Measurements from ENCODE around the gene PDE2A.

The PDE2A gene

DNA sequence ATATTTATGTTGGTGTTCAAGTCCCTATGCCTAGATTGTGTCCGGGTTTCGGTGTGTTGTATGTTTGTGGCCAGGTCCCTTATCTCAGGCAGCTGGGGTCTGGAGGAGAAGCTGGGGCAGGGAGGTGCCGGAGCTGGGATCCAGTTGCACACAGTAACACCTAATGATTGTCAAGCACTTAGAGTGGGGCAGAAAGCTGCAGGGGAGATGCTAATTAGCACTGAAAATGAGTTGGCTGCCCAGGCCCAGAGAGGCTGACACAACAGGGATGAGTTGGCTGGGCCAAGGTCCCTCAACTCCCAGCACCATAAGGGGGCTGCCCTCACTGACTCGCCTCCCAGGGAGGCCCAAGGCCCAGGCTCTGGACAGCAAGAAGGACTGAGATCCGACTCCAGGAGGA, 12.2 kb downstream of the PDE2A start:
- Histone ChIP-seq H3K9ac (ENCODE audit: low read length in 5 of 5) (no peak overlapping the region), H3K4me1 (ENCODE audit: control insufficient read depth in 5 of 5, insufficient read depth in 5 of 5, low read length in 5 of 5) (no peaks in the 10 kb centered on the region), H3K36me3 (ENCODE audit: control insufficient read depth in 5 of 5, insufficient read depth in 5 of 5, low read length in 5 of 5) (no peaks in the 10 kb centered on the region), H3K9me3 (ENCODE audit: control insufficient read depth in 5 of 5, low read length in 5 of 5) (no peaks in the 10 kb centered on the region), H3K27me3 (ENCODE audit: control insufficient read depth in 5 of 5, insufficient read depth in 4 of 5, low read length in 5 of 5) (peaks cover 3 to 23% (median 19%) of the 10 kb centered on the region in 5 donors), H3K27ac (ENCODE audit: low read depth, low read length) (no peak overlapping the region), H3K4me3 (ENCODE audit: low read depth in 1 of 5, low read length in 5 of 5) (no peak overlapping the region)

DNA sequence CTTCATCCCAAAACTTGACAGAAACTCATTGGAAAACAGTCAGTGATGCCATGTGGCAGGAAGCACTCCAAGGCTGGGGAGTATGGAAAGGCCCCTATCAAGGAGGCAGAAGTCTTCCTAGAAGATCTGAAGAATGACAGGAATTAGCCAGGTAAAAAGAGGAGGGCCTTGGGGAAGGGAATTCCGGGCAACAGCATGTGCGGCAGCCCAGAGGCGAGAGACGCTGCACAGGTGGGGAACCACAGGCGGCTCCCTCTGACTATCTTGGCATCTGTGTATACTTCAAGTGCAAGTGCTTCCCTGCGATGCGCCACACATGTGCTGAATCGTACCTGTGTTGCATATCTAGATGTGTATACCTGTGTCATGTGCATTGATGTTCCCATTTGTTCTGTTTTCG, 12.7 kb downstream of the PDE2A start:
- no peak overlapping the region for H3K4me3 ChIP-seq (ENCODE audit: low read depth in 1 of 5, low read length in 5 of 5)
- H3K36me3 ChIP-seq (ENCODE audit: control insufficient read depth in 5 of 5, insufficient read depth in 5 of 5, low read length in 5 of 5), result no peaks in the 10 kb centered on the region
- no peak overlapping the region for H3K27ac ChIP-seq (ENCODE audit: low read depth, low read length)
- H3K9me3 ChIP-seq (ENCODE audit: control insufficient read depth in 5 of 5, low read length in 5 of 5), result no peaks in the 10 kb centered on the region
- no peak overlapping the region for H3K9ac ChIP-seq (ENCODE audit: low read length in 5 of 5)
- no peaks in the 10 kb centered on the region for H3K4me1 ChIP-seq (ENCODE audit: control insufficient read depth in 5 of 5, insufficient read depth in 5 of 5, low read length in 5 of 5)
- H3K27me3 ChIP-seq (ENCODE audit: control insufficient read depth in 5 of 5, insufficient read depth in 4 of 5, low read length in 5 of 5), result peaks cover 3 to 25% (median 19%) of the 10 kb centered on the region in 5 donors

GRCh38 chr11:72658989-72659640, 15.1 kb downstream of the PDE2A start:
- Histone ChIP-seq H3K27me3 (ENCODE audit: control insufficient read depth in 5 of 5, insufficient read depth in 4 of 5, low read length in 5 of 5) (peaks cover 3 to 31% (median 23%) of the 10 kb centered on the region in 5 donors), H3K27ac (ENCODE audit: low read depth, low read length) (no peak overlapping the region), H3K4me1 (ENCODE audit: control insufficient read depth in 5 of 5, insufficient read depth in 5 of 5, low read length in 5 of 5) (no peaks in the 10 kb centered on the region), H3K36me3 (ENCODE audit: control insufficient read depth in 5 of 5, insufficient read depth in 5 of 5, low read length in 5 of 5) (no peaks in the 10 kb centered on the region), H3K9me3 (ENCODE audit: control insufficient read depth in 5 of 5, low read length in 5 of 5) (no peaks in the 10 kb centered on the region), H3K9ac (ENCODE audit: low read length in 5 of 5) (no peak overlapping the region), H3K4me3 (ENCODE audit: low read depth in 1 of 5, low read length in 5 of 5) (no peak overlapping the region)

DNA sequence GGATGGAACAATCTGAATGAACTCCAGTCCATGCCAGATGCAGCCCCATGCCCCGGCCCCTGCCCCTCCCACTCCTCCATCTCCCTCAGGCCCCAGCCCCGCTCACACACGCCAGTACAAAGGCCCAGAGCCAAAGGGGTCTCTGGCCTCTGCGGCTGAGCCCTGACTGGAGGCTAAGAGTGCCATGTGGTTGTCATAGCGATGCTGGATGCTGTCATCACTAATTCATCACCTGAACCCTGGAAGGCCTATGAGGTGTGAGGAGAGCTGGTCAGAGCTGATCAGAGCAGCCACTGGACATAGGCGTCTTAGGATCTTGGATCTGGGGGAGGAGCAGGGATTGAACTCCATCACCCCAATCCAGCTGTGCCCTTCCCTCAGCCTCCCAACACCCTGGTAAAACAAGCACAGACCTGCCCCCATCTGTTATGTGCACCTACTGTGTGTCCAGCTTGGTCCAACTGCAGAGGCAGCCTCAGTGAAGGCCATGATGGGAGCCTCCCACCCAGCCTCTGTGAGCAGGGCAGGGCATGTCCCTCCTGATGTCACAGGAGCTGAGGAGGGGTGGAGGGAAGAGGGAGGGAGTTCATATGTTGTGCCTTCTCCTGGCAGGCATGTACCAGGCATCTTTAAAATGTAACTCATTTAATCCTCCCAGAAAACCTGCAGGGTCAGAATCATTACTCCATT, 16.7 kb downstream of the PDE2A start:
- Histone ChIP-seq H3K27me3 (ENCODE audit: control insufficient read depth in 5 of 5, insufficient read depth in 4 of 5, low read length in 5 of 5) (peaks cover 3 to 23% (median 14%) of the 10 kb centered on the region in 5 donors), H3K27ac (ENCODE audit: low read depth, low read length) (no peak overlapping the region), H3K4me3 (ENCODE audit: low read depth in 1 of 5, low read length in 5 of 5) (no peak overlapping the region), H3K9ac (ENCODE audit: low read length in 5 of 5) (no peak overlapping the region), H3K36me3 (ENCODE audit: control insufficient read depth in 5 of 5, insufficient read depth in 5 of 5, low read length in 5 of 5) (no peaks in the 10 kb centered on the region), H3K4me1 (ENCODE audit: control insufficient read depth in 5 of 5, insufficient read depth in 5 of 5, low read length in 5 of 5) (no peaks in the 10 kb centered on the region), H3K9me3 (ENCODE audit: control insufficient read depth in 5 of 5, low read length in 5 of 5) (no peaks in the 10 kb centered on the region)

DNA sequence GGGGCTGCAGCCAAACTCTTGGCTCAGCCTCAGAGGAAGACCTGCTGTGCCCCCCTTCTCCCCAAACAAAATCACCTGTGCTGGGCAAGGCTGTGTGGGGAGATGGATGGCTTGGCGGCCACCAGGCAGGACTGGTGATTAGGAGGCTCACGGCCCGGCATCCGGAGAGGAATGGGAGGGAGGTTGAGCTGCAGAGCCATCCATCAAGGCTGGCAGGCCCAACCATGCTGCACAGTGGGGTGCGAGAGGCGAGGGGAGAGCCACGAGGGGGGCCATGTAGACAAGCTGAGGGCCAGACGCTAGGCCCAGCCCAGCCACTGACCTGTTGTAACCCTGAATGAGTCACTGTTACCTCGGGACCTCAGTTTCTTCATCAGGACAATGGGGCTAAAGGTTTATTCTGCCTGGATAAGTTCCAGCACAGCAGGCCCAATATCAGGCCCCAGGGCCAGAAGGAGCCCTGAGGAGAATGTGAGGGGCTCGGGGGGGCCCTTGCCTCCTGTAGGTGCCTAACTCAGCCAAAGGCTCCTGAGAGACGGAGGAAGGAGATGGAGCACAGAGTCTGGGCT, 18.2 kb downstream of the PDE2A start:
- H3K27ac ChIP-seq (ENCODE audit: low read depth, low read length), result no peak overlapping the region
- H3K9ac ChIP-seq (ENCODE audit: low read length in 5 of 5), result no peak overlapping the region
- no peak overlapping the region for H3K4me3 ChIP-seq (ENCODE audit: low read depth in 1 of 5, low read length in 5 of 5)
- no peaks in the 10 kb centered on the region for H3K36me3 ChIP-seq (ENCODE audit: control insufficient read depth in 5 of 5, insufficient read depth in 5 of 5, low read length in 5 of 5)
- no peaks in the 10 kb centered on the region for H3K4me1 ChIP-seq (ENCODE audit: control insufficient read depth in 5 of 5, insufficient read depth in 5 of 5, low read length in 5 of 5)
- no peaks in the 10 kb centered on the region for H3K9me3 ChIP-seq (ENCODE audit: control insufficient read depth in 5 of 5, low read length in 5 of 5)
- H3K27me3 ChIP-seq (ENCODE audit: control insufficient read depth in 5 of 5, insufficient read depth in 4 of 5, low read length in 5 of 5), result peaks cover 3 to 24% (median 14%) of the 10 kb centered on the region in 5 donors

DNA sequence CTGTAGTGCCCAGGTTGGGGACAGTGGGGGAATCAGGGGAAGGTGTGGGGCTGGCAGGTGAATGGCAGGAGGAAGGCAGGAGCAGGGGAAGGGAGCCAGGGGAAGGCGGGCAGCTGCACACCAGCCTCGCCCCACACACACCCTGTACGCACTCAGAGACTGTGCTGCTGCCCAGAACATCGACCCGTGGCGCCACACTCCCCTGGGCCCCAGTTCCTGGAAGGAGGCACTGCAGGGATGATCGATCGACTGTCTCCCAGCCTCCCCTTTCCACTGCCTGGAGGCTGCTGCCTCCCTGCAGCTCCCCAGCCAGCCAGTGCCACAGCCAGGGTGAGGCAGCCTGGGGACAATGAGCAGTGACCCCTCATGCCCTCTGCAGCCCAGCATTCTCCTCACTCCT, 19.2 kb downstream of the PDE2A start:
- Histone ChIP-seq H3K4me1 (ENCODE audit: control insufficient read depth in 5 of 5, insufficient read depth in 5 of 5, low read length in 5 of 5) (no peaks in the 10 kb centered on the region), H3K27me3 (ENCODE audit: control insufficient read depth in 5 of 5, insufficient read depth in 4 of 5, low read length in 5 of 5) (peaks cover 3 to 24% (median 14%) of the 10 kb centered on the region in 5 donors), H3K36me3 (ENCODE audit: control insufficient read depth in 5 of 5, insufficient read depth in 5 of 5, low read length in 5 of 5) (no peaks in the 10 kb centered on the region), H3K4me3 (ENCODE audit: low read depth in 1 of 5, low read length in 5 of 5) (no peak overlapping the region), H3K9me3 (ENCODE audit: control insufficient read depth in 5 of 5, low read length in 5 of 5) (no peaks in the 10 kb centered on the region), H3K27ac (ENCODE audit: low read depth, low read length) (no peak overlapping the region), H3K9ac (ENCODE audit: low read length in 5 of 5) (no peak overlapping the region)

DNA sequence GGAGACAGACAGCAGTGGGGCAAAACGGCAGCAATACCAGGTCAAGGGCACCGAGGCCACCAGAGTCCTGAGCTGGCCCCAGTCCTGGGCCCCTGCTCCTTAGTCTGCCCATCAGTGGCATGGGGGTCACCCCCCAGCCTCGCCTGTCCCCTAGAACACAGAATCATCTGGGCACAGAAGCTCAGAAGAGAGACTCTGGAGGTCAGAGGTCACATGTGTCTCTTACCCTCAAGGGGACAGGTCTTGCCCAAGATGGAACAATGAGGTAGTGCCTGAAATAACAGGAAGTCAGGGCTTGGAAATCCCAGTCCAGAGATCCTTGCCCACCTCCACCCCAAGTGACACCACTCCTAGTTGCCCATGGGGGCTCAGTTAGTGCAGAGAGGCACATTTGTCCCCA, 20.6 kb downstream of the PDE2A start:
- H3K27ac ChIP-seq (ENCODE audit: low read depth, low read length), result no peak overlapping the region
- no peak overlapping the region for H3K4me3 ChIP-seq (ENCODE audit: low read depth in 1 of 5, low read length in 5 of 5)
- H3K4me1 ChIP-seq (ENCODE audit: control insufficient read depth in 5 of 5, insufficient read depth in 5 of 5, low read length in 5 of 5), result no peaks in the 10 kb centered on the region
- H3K9ac ChIP-seq (ENCODE audit: low read length in 5 of 5), result no peak overlapping the region
- H3K36me3 ChIP-seq (ENCODE audit: control insufficient read depth in 5 of 5, insufficient read depth in 5 of 5, low read length in 5 of 5), result no peaks in the 10 kb centered on the region
- H3K9me3 ChIP-seq (ENCODE audit: control insufficient read depth in 5 of 5, low read length in 5 of 5), result no peaks in the 10 kb centered on the region
- peaks cover 3 to 20% (median 13%) of the 10 kb centered on the region in 5 donors for H3K27me3 ChIP-seq (ENCODE audit: control insufficient read depth in 5 of 5, insufficient read depth in 4 of 5, low read length in 5 of 5)

DNA sequence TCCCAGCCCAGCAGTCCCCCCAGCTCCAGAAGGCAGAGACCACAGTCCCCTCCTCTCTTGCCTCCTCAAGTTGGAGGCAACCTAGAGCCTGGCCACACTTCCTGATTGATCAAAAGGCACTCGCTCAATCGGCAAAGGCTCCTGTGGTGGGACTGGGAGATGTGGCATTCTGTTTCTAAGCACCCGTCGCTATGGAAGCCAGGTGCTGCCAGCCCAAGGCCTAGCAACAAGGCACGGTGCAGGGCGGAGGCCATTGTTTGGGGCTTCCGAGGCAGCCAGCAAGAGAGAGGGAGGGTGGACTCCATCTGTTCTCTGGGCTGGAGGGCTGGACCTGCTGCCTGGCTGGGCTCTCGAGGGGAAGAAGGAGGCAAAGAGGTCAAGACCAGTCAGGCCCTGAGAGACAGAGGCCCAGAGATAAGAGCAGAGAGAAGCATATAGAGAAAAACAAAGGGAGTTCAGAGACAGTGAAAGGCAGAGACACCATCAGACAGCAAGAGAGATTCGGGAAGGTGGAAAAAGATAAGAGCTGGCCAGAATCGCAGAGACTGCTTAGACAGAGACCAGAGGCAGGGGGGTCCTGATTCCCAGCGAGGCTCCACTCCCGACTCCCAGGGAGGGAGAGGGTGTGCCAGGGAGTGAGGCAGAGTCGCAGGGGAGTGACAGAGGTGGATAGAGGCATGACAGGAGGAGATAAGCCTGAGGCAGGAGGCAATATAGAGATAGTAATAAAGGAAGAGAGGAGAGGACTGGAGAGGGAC, 21.2 kb downstream of the PDE2A start:
- no peak overlapping the region for H3K9ac ChIP-seq (ENCODE audit: low read length in 5 of 5)
- H3K36me3 ChIP-seq (ENCODE audit: control insufficient read depth in 5 of 5, insufficient read depth in 5 of 5, low read length in 5 of 5), result no peaks in the 10 kb centered on the region
- no peaks in the 10 kb centered on the region for H3K4me1 ChIP-seq (ENCODE audit: control insufficient read depth in 5 of 5, insufficient read depth in 5 of 5, low read length in 5 of 5)
- H3K9me3 ChIP-seq (ENCODE audit: control insufficient read depth in 5 of 5, low read length in 5 of 5), result no peaks in the 10 kb centered on the region
- H3K27me3 ChIP-seq (ENCODE audit: control insufficient read depth in 5 of 5, insufficient read depth in 4 of 5, low read length in 5 of 5), result peaks cover 3 to 19% (median 8%) of the 10 kb centered on the region in 5 donors
- no peak overlapping the region for H3K27ac ChIP-seq (ENCODE audit: low read depth, low read length)
- no peak overlapping the region for H3K4me3 ChIP-seq (ENCODE audit: low read depth in 1 of 5, low read length in 5 of 5)

GRCh38 chr11:72652133-72652532, 22.1 kb downstream of the PDE2A start:
- no peaks in the 10 kb centered on the region for H3K36me3 ChIP-seq (ENCODE audit: control insufficient read depth in 5 of 5, insufficient read depth in 5 of 5, low read length in 5 of 5)
- H3K9ac ChIP-seq (ENCODE audit: low read length in 5 of 5), result no peak overlapping the region
- H3K9me3 ChIP-seq (ENCODE audit: control insufficient read depth in 5 of 5, low read length in 5 of 5), result no peaks in the 10 kb centered on the region
- no peak overlapping the region for H3K27ac ChIP-seq (ENCODE audit: low read depth, low read length)
- H3K4me3 ChIP-seq (ENCODE audit: low read depth in 1 of 5, low read length in 5 of 5), result no peak overlapping the region
- peaks cover 3 to 19% (median 8%) of the 10 kb centered on the region in 5 donors for H3K27me3 ChIP-seq (ENCODE audit: control insufficient read depth in 5 of 5, insufficient read depth in 4 of 5, low read length in 5 of 5)
- no peaks in the 10 kb centered on the region for H3K4me1 ChIP-seq (ENCODE audit: control insufficient read depth in 5 of 5, insufficient read depth in 5 of 5, low read length in 5 of 5)
